ENCODE data around the gene MTRF1. TPM values are rescaled to one million over a fixed set of nuclear protein-coding genes. Genes with fewer than 3 reads are reported as not detected.

Gene MTRF1
- total and polyA plus RNA-seq, 2 of the 8 experiments (the other 6 are each of a cell fraction or from before 2014, with no cell fraction given): 8.0 to 19.2 TPM

- TF ChIP-seq ATF2 (IDR thresholded peaks at IDR 0.05; ENCODE audit: low read length) (no peak), KDM4A (IDR thresholded peaks at IDR 0.05; ENCODE audit: low read depth, low read length, severe bottlenecking) (no peak), FOSL1 (IDR thresholded peaks at IDR 0.05; ENCODE audit: insufficient read depth, low read depth, low read length) (no peak), POU5F1 (IDR thresholded peaks at IDR 0.05; ENCODE audit: low read depth, low read length) (no peak)
Measured at GRCh38 chr13:41213316-41213715, 50.1 kb downstream of the MTRF1 start (continued).

Data from H1 (cell line).